Measurements from ENCODE around the gene NRF1.
"Not testable (repeated sequence)": the region's sequence is repeated elsewhere in the genome, so short reads cannot be mapped to it uniquely, and the experiment has no call there.

The NRF1 gene

DNA sequence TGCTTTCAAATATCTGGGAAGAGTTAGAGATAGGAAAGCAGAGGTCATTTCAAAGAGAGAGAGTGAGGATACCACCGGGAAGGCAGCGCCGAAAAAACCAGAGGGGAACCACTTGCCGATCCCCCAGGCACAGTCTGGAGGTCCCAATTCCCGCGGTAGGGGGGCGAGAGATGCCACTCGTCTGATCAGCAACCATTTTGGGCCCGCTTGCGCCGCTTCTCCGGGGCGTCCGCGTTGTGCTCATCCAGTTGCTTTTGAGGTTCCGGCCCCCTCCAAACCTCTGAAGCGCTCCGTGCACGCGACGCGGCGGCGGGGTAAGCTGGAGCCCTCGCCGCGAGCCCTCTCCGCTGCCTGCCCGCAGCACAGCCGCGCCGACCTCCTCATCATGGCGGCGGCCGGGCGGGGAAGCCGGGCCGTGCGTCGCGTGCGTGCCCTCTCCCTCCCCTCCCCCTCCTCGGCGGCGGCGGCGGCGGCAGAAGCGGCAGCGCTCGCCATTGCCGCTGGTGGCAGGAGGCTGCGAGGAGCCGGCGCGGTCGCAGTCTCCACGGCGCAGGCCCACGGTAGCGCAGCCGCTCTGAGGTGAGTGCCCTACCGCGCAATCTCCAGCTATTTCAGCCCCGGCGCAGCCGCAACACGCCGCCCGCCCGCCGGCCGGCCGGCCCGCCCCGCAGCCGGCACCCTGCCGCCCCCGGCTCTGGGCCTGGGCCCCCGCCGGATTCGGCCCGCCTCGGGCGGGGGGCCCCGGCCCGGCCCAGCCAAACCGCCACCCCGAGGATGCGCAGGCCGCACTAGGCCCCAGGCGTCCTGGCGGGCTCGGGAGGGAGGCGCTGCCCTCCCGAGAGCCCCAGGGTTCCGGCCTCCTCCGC, at the start of gene NRF1:
TSS of gene NRF1 (plus strand) at position 475 of the 866 bp plus-strand sequence. CDS start 45,632 bp downstream, outside the sequence.
- DNase-seq (ENCODE audit: low read depth): peak; percentile 73
- H3K4me3 ChIP-seq (ENCODE audit: low read depth, low read length): peak within 1 kb of the TSS; percentile 90
- in situ Hi-C loops (cut with HindIII; ENCODE audit: low sequenced_read_pairs): no loop called here
- TF ChIP-seq CTCF (IDR thresholded peaks at IDR 0.05; ENCODE audit: low read depth, low read length, missing control alignments): no peak

GRCh38 chr7:129566323-129566722, 45.2 kb upstream of the NRF1 start:
- DNase-seq (ENCODE audit: low read depth); H3K4me3 ChIP-seq (ENCODE audit: low read depth, low read length); in situ Hi-C loops (cut with HindIII; ENCODE audit: low sequenced_read_pairs): not testable (repeated sequence)

- in situ Hi-C loops (cut with HindIII; ENCODE audit: low sequenced_read_pairs): no loop called here
- no peak for TF ChIP-seq CTCF (IDR thresholded peaks at IDR 0.05; ENCODE audit: low read depth, low read length, missing control alignments)
- no peak overlapping the region for H3K4me3 ChIP-seq (ENCODE audit: low read depth, low read length)
- no peak for DNase-seq (ENCODE audit: low read depth)
Observed at GRCh38 chr7:129567377-129567776, 44.1 kb upstream of the NRF1 start.

DNA sequence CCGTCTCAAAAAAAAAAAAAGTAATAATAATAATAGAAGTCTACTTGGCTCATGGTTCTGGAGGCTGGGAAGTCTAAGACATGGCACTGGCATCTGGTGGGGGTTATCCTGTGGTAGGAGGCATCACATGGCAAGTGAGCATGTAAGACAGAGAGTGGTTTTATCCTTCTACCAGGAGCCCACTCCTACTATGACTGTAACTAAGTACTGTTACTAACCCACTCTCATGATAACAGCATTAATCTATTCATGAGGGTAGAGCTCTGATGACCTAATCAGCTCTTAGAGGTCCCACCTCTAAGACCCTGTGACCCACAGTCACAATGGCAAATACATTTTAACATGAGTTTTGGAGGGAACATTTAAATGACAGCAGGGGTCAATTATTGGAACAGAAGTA, 43.3 kb upstream of the NRF1 start:
- H3K4me3 ChIP-seq (ENCODE audit: low read depth, low read length): no peak overlapping the region
- no peak for TF ChIP-seq CTCF (IDR thresholded peaks at IDR 0.05; ENCODE audit: low read depth, low read length, missing control alignments)
- no peak for DNase-seq (ENCODE audit: low read depth)
- in situ Hi-C loops (cut with HindIII; ENCODE audit: low sequenced_read_pairs): no loop called here

GRCh38 chr7:129569326-129569725, 42.2 kb upstream of the NRF1 start:
- in situ Hi-C loops (cut with HindIII; ENCODE audit: low sequenced_read_pairs): no loop called here
- DNase-seq (ENCODE audit: low read depth): no peak
- H3K4me3 ChIP-seq (ENCODE audit: low read depth, low read length): no peak overlapping the region
- TF ChIP-seq CTCF (IDR thresholded peaks at IDR 0.05; ENCODE audit: low read depth, low read length, missing control alignments): no peak

GRCh38 chr7:129569811-129570215, 41.7 kb upstream of the NRF1 start:
- peak; percentile 37 for DNase-seq (ENCODE audit: low read depth)
- in situ Hi-C loops (cut with HindIII; ENCODE audit: low sequenced_read_pairs): no loop called here
- TF ChIP-seq CTCF (IDR thresholded peaks at IDR 0.05; ENCODE audit: low read depth, low read length, missing control alignments): no peak
- H3K4me3 ChIP-seq (ENCODE audit: low read depth, low read length): no peak overlapping the region

- TF ChIP-seq CTCF (IDR thresholded peaks at IDR 0.05; ENCODE audit: low read depth, low read length, missing control alignments): no peak
- H3K4me3 ChIP-seq (ENCODE audit: low read depth, low read length): no peak overlapping the region
- no peak for DNase-seq (ENCODE audit: low read depth)
- in situ Hi-C loops (cut with HindIII; ENCODE audit: low sequenced_read_pairs): no loop called here
Observed at GRCh38 chr7:129571201-129571600, 40.3 kb upstream of the NRF1 start.

Measured in astrocyte of the cerebellum (primary cell).